IMR-90 (cell line): Measurements from ENCODE around the gene CWC15. TPM values are rescaled to one million over a fixed set of nuclear protein-coding genes. Genes with fewer than 3 reads are reported as not detected.
A peak's percentile ranks its signal among the peaks of the same experiment; 100 is the strongest.

ENCODE experiments used
- ATAC-seq: fragments of 200-7000 bp; cut with Tn5 transposase; 2 replicates; pipeline ENCODE4 v1.9.1; 2020; ENCODE audit warnings: low read depth, mild to moderate bottlenecking, moderate library complexity
- BruUV-seq: library from RNA; stranded (reverse); fragments of 400-500 nt; replicated peaks from 2 replicates; lab custom pipeline; 2021; lab: Mats Ljungman, UMichigan
- CTCF ChIA-PET: fragments of 300-600 bp; formaldehyde crosslinking; extraction: SDS; loops from one replicate; lab custom pipeline; 2021; ENCODE audit warnings: antibody characterized with exemption; lab: Yijun Ruan, JAX
- POLR2A ChIA-PET: fragments of 300-600 bp; sonication (Branson Sonifier 250); formaldehyde crosslinking; loops from one replicate; lab custom pipeline; 2022; ENCODE audit warnings: antibody characterized with exemption; ENCODE audit not compliant: unreplicated experiment; lab: Charles Lee
- DNase-seq: peaks from one replicate; pipeline ENCODE4 v3.0.0; 2013
- H2AFZ ChIP-seq: replicated peaks from 2 replicates; pipeline ENCODE3; 2013; ENCODE audit warnings: low read length, mild to moderate bottlenecking; ENCODE audit not compliant: poor library complexity
- H2AK5ac ChIP-seq: 2 replicates; pipeline ENCODE4 v1.6.1; 2013; ENCODE audit warnings: low read depth, low read length, inconsistent platforms
- H2AK9ac ChIP-seq: replicated peaks from 2 replicates; pipeline ENCODE3; 2013; ENCODE audit warnings: mild to moderate bottlenecking, low read depth, low read length, moderate library complexity; ENCODE audit not compliant: poor library complexity
- H2BK120ac ChIP-seq: 2 replicates; pipeline ENCODE4 v1.6.1; 2013; ENCODE audit warnings: low read depth, low read length, inconsistent platforms
- H2BK15ac ChIP-seq: 3 replicates; pipeline ENCODE4 v1.6.1; 2013; ENCODE audit warnings: low read depth, low read length, inconsistent platforms
- H2BK20ac ChIP-seq: 2 replicates; pipeline ENCODE4 v1.6.1; 2013; ENCODE audit warnings: low read depth, mild to moderate bottlenecking, inconsistent platforms, low read length, moderate library complexity
- H2BK5ac ChIP-seq: 2 replicates; pipeline ENCODE4 v1.6.1; 2013; ENCODE audit warnings: mild to moderate bottlenecking, low read depth, low read length, inconsistent platforms; ENCODE audit not compliant: poor library complexity, severe bottlenecking
- H3K14ac ChIP-seq: replicated peaks from 2 replicates; pipeline ENCODE4 v1.6.1; 2013; ENCODE audit warnings: low read depth, low read length, inconsistent platforms
- H3K18ac ChIP-seq: 2 replicates; pipeline ENCODE4 v1.6.1; 2013; ENCODE audit warnings: low read depth, low read length, control low read depth
- H3K23ac ChIP-seq: 2 replicates; pipeline ENCODE4 v1.6.1; 2013; ENCODE audit warnings: low read depth, low read length, inconsistent platforms
- H3K27ac ChIP-seq: 2 replicates; pipeline ENCODE4 v1.5.1; 2013; ENCODE audit warnings: mild to moderate bottlenecking, control low read depth, low read length; ENCODE audit not compliant: insufficient read depth
- H3K27me3 ChIP-seq: 2 replicates; pipeline ENCODE4 v1.6.1; 2013; ENCODE audit warnings: low read length; ENCODE audit not compliant: control insufficient read depth, insufficient read depth
- H3K36me3 ChIP-seq: 2 replicates; pipeline ENCODE4 v1.6.1; 2013; ENCODE audit warnings: low read length, mixed read lengths; ENCODE audit not compliant: control insufficient read depth, insufficient read depth
- H3K4ac ChIP-seq: 2 replicates; pipeline ENCODE4 v1.6.1; 2013; ENCODE audit warnings: low read depth, low read length, inconsistent platforms
- H3K4me1 ChIP-seq: 2 replicates; pipeline ENCODE4 v1.6.1; 2013; ENCODE audit warnings: low read length, mixed read lengths; ENCODE audit not compliant: control insufficient read depth, insufficient read depth
- H3K4me2 ChIP-seq: 2 replicates; pipeline ENCODE4 v1.6.1; 2013; ENCODE audit warnings: low read depth, mild to moderate bottlenecking, control low read depth, low read length, moderate library complexity
- H3K4me3 ChIP-seq: 2 replicates; pipeline ENCODE4 v1.5.1; 2013; ENCODE audit warnings: low read depth, mild to moderate bottlenecking, control low read depth, low read length, moderate library complexity; ENCODE audit not compliant: insufficient read depth
- H3K56ac ChIP-seq: 2 replicates; pipeline ENCODE4 v1.6.1; 2013; ENCODE audit warnings: low read length, inconsistent platforms; ENCODE audit not compliant: insufficient read depth; ENCODE audit errors: extremely low read depth
- H3K79me1 ChIP-seq, 2 experiments: 2 replicates each; pipeline ENCODE4 v1.6.1; 2013; ENCODE audit warnings: low read length in 2 of 2, inconsistent platforms in 1 of 2, low read depth in 1 of 2
- H3K9ac ChIP-seq: 2 replicates; pipeline ENCODE4 v1.6.1; 2013; ENCODE audit warnings: low read depth, low read length, control low read depth
- H3K9me1 ChIP-seq: 2 replicates; pipeline ENCODE4 v1.6.1; 2013; ENCODE audit warnings: low read length, inconsistent platforms; ENCODE audit not compliant: insufficient read depth
- H3K9me3 ChIP-seq: 2 replicates; pipeline ENCODE4 v1.6.1; 2013; ENCODE audit warnings: low read length; ENCODE audit not compliant: control insufficient read depth, insufficient read depth
- H4K20me1 ChIP-seq: 2 replicates; pipeline ENCODE4 v1.6.1; 2013; ENCODE audit warnings: low read length, inconsistent platforms; ENCODE audit not compliant: insufficient read depth
- H4K5ac ChIP-seq: 2 replicates; pipeline ENCODE4 v1.6.1; 2013; ENCODE audit warnings: mild to moderate bottlenecking, low read depth, low read length, control low read depth
- H4K8ac ChIP-seq, 2 experiments: 2 replicates each; pipeline ENCODE4 v1.6.1; 2013; ENCODE audit warnings: low read depth in 2 of 2, low read length in 2 of 2, control low read depth in 1 of 2, inconsistent platforms in 1 of 2
- H4K91ac ChIP-seq: 2 replicates; pipeline ENCODE4 v1.6.1; 2013; ENCODE audit warnings: low read depth, low read length, inconsistent platforms; ENCODE audit not compliant: insufficient read depth
- NFE2L2 ChIP-seq: fragments of 150-350 bp; IDR thresholded peaks from 2 replicates; pipeline ENCODE4 v1.6.1; 2016; ENCODE audit warnings: low read depth, mild to moderate bottlenecking, low read length
- USF2 ChIP-seq: fragments of 150-350 bp; IDR thresholded peaks from 2 replicates; pipeline ENCODE4 v1.6.1; 2017; ENCODE audit warnings: mild to moderate bottlenecking, antibody characterized with exemption, low read length, low read depth
- WGBS, 2 experiments: methylation state at CpG; one replicate each; pipeline versions ENCODE4 v1.1.5 to v1.1.7; 2013; ENCODE audit warnings: missing lambda C conversion rate in 2 of 2; ENCODE audit not compliant: insufficient read length in 1 of 2; ENCODE audit errors: extremely low coverage in 2 of 2; 5-methylcytosine and 5-hydroxymethylcytosine counted together
- dilution Hi-C: fragments of 300-500 bp; cut with HindIII; formaldehyde crosslinking; loops from one replicate; pipeline ENCODE4 v1.14.3; 2018; ENCODE audit warnings: low sequenced_read_pairs; ENCODE audit not compliant: unreplicated experiment
- in situ Hi-C: fragments of 300-500 bp; cut with MboI; formaldehyde crosslinking; loops from 3 replicates; pipeline ENCODE4 v1.14.3; 2019; ENCODE audit warnings: low sequenced_read_pairs, inconsistent platforms, mixed read lengths
- intact Hi-C: fragments of 100-400 bp; cut with micrococcal nuclease; formaldehyde crosslinking; loops from 2 replicates; pipeline ENCODE4 v1.10.0; 2022
- polyA plus RNA-seq, 3 experiments: library from polyadenylated mRNA; depleted of rRNA; stranded (reverse); fragments of >200 nt; gene quantifications; 2 replicates each; pipeline ENCODE4 v1.2.3, GENCODE V29; 2012; ENCODE audit warnings: low replicate concordance in 1 of 3
- total RNA-seq: library from RNA; depleted of rRNA; stranded (reverse); fragments of >200 nt; gene quantifications from 2 replicates; pipeline ENCODE4 v1.2.3, GENCODE V29; 2012

The CWC15 gene
- total and polyA plus RNA-seq, 2 of the 4 experiments (the other 2 are of a cell fraction): 38.4 to 48.6 TPM

- Histone ChIP-seq H3K4me1 (peaks cover 24% of the 10 kb centered on the region), H3K23ac (peak overlapping the region; percentile 32), H2BK120ac (peak overlapping the region; percentile 69), H2BK20ac (peak overlapping the region; percentile 85; the same call in 1 of the 2 replicates), H2BK5ac (peak overlapping the region; percentile 86), H3K56ac (no peak overlapping the region), H4K8ac (peak overlapping the region; percentile 33 to 66), H3K4ac (peak overlapping the region; percentile 72), H3K18ac (peak overlapping the region; percentile 85), H3K27ac (peak overlapping the region; percentile 64; the same call in 1 of the 2 replicates), H2AFZ (peak overlapping the region; percentile 9), H2BK15ac (peak overlapping the region; percentile 98), H3K79me1 (no peaks in the 10 kb centered on the region), H3K14ac (peak overlapping the region; percentile 59; the same call in 1 of the 2 replicates), H4K91ac (peak overlapping the region; percentile 78), H3K4me2 (peak overlapping the region; percentile 53), H2AK9ac (peak overlapping the region; percentile 71), H3K27me3 (no peaks in the 10 kb centered on the region), H2AK5ac (peak overlapping the region; percentile 95), H3K36me3 (no peaks in the 10 kb centered on the region), H3K4me3 (no peak overlapping the region), H3K9me1 (peaks cover 25% of the 10 kb centered on the region), H3K9ac (0 out of 2 replicates have a peak overlapping the region, but pooled peaks have one; percentile 22), H4K5ac (peak overlapping the region; percentile 72), H3K9me3 (no peaks in the 10 kb centered on the region), H4K20me1 (no peaks in the 10 kb centered on the region)
- CTCF ChIA-PET: no interaction called here
- BruUV-seq: no TSS peak
- in situ Hi-C loops: loop anchor here (25.0 kb wide), 1 partner anchor 801 kb away; the partner anchor contains the start of gene PANX1
- TF ChIP-seq NFE2L2 (peak; percentile 55; the same call in 1 of the 2 replicates), USF2 (no peak)
- peak; percentile 92 for DNase-seq
- POLR2A ChIA-PET: no interaction called here
- WGBS, 2 experiments: 0% methylated on average over 3 of the region's 9 CpGs; no CpG with 5 or more reads in 1 of the 2 experiments
- dilution Hi-C loops: no loop called here
- ATAC-seq: peak; percentile 55
- intact Hi-C loops: no loop called here
Measured at GRCh38 chr11:94938095-94939055, 35.0 kb downstream of the CWC15 start.
